Activated CD4-positive, alpha-beta T cell treated with anti-CD3 and anti-CD28 coated beads, Interleukin-2, amount 10 ng/mL, durations not matched to agents 7 days and 5 days (primary cell): ENCODE measurements around the gene ATG2A. TPM values are rescaled to one million over a fixed set of nuclear protein-coding genes. Genes with fewer than 3 reads are reported as not detected.

Experiments used
- CTCF ChIA-PET: fragments of 350-600 bp; sonication (Branson Sonifier 250); formaldehyde crosslinking; loops from one replicate; lab custom pipeline; 2021; ENCODE audit warnings: antibody characterized with exemption; lab: Charles Lee
- POLR2A ChIA-PET: fragments of 350-600 bp; sonication (Branson Sonifier 250); formaldehyde crosslinking; loops from one replicate; lab custom pipeline; 2021; ENCODE audit warnings: antibody characterized with exemption; lab: Charles Lee
- DNase-seq: peaks from one replicate; pipeline ENCODE4 v3.0.0-alpha.2; 2020
- H3K27ac Mint-ChIP-seq: one replicate; pipeline ENCODE4 v1.8.0; 2021; ENCODE audit warnings: mild to moderate bottlenecking, moderate library complexity, mixed read lengths
- H3K27me3 Mint-ChIP-seq: one replicate; pipeline ENCODE4 v1.8.0; 2021; ENCODE audit warnings: mixed read lengths
- H3K36me3 Mint-ChIP-seq: one replicate; pipeline ENCODE4 v1.8.0; 2021; ENCODE audit warnings: low read depth, mixed read lengths
- H3K4me1 Mint-ChIP-seq: one replicate; pipeline ENCODE4 v1.8.0; 2021; ENCODE audit warnings: mixed read lengths
- H3K4me3 Mint-ChIP-seq: one replicate; pipeline ENCODE4 v1.8.0; 2021; ENCODE audit warnings: mild to moderate bottlenecking, moderate library complexity, mixed read lengths
- H3K9me3 Mint-ChIP-seq: one replicate; pipeline ENCODE4 v1.8.0; 2021; ENCODE audit warnings: mixed read lengths
- total RNA-seq, 2 experiments: library from RNA; stranded (reverse); gene quantifications; one replicate each; pipeline ENCODE4 v1.2.3, GENCODE V29; 2021

Gene ATG2A
- total RNA-seq, 2 experiments from 2014 or later: 23.0 to 25.7 TPM

- POLR2A ChIA-PET: no interaction called here
These were observed 46.0 kb downstream of the ATG2A start for GRCh38 chr11:64870893-64871466.

GRCh38 chr11:64870176-64870892 is 46.7 kb downstream of the ATG2A start:
- no peaks in the 10 kb centered on the region for H3K9me3 Mint-ChIP-seq
- H3K27ac Mint-ChIP-seq: peak overlapping the region; percentile 83
- peak overlapping the region; percentile 52 for H3K4me3 Mint-ChIP-seq
- peaks cover 67% of the 10 kb centered on the region for H3K36me3 Mint-ChIP-seq
- peaks cover 86% of the 10 kb centered on the region for H3K4me1 Mint-ChIP-seq
- H3K27me3 Mint-ChIP-seq: no peaks in the 10 kb centered on the region
- no peak for DNase-seq
- ChIA-PET POLR2A (interaction anchor here (0.6 kb wide), 2 partner anchors 108 to 163 kb away, joined by 3 to 5 read pairs; no protein-coding TSS in a partner anchor), CTCF (interaction anchor here (1.5 to 32.1 kb wide), 5 partner anchors 11 to 143 kb away, joined by 3 to 732 read pairs (median 10); partner anchors contain the start of genes ARL2, BATF2, CDC42BPG and EHD1)

More at GRCh38 chr11:64870893-64871466, 46.0 kb downstream of the ATG2A start:
- H3K36me3 Mint-ChIP-seq: peaks cover 67% of the 10 kb centered on the region
- H3K4me3 Mint-ChIP-seq: peak overlapping the region; percentile 62
- peak overlapping the region; percentile 80 for H3K27ac Mint-ChIP-seq
- CTCF ChIA-PET: interaction anchor here (2.7 to 32.1 kb wide), 3 partner anchors 12 to 22 kb away, joined by 10 to 732 read pairs (median 232); partner anchors contain the start of genes CDC42BPG and EHD1
- H3K4me1 Mint-ChIP-seq: peaks cover 86% of the 10 kb centered on the region
- no peak for DNase-seq
- H3K27me3 Mint-ChIP-seq: no peaks in the 10 kb centered on the region
- no peaks in the 10 kb centered on the region for H3K9me3 Mint-ChIP-seq

DNA sequence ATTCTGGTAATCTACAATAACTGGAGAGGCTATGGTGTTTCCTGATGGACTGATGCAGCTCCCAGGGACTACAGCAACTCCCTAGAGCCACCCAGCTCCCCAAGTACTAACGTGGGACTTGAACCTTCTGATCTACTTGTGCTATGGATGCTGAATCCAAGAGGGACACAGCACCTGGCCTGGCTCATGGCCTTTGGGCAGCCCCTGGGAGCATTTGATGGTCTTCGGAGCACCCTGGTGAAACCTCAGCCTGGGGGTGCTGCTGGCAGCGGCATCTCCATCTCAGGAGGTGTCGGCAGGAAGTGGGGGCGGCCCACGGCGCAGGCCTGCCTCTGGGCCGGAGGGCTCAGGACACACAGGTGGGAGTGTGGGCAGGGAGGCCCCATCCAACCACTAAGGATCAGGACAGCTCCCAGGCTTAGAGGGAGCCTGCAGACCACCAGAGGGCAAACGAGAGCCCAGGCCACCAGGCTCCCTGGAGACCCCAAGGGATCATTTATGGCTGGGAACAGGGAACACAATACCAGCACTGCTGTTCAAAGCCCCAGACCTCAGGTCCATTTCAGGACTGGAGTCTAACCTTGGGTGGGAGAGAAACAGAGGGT is 47.3 kb downstream of the ATG2A start:
- peaks cover 86% of the 10 kb centered on the region for H3K4me1 Mint-ChIP-seq
- peak overlapping the region; percentile 62 for H3K4me3 Mint-ChIP-seq
- CTCF ChIA-PET: interaction anchor here (0.6 to 32.1 kb wide), 7 partner anchors 10 to 488 kb away, joined by 3 to 732 read pairs (median 5); partner anchors contain the start of genes ARL2, BATF2, CDC42BPG and EHD1
- no peaks in the 10 kb centered on the region for H3K27me3 Mint-ChIP-seq
- peak overlapping the region; percentile 83 for H3K27ac Mint-ChIP-seq
- POLR2A ChIA-PET: interaction anchor here (0.6 kb wide), 3 partner anchors 26 to 163 kb away, joined by 3 to 5 read pairs (median 3); no protein-coding TSS in a partner anchor
- H3K9me3 Mint-ChIP-seq: no peaks in the 10 kb centered on the region
- peaks cover 64% of the 10 kb centered on the region for H3K36me3 Mint-ChIP-seq
- DNase-seq: no peak

DNA sequence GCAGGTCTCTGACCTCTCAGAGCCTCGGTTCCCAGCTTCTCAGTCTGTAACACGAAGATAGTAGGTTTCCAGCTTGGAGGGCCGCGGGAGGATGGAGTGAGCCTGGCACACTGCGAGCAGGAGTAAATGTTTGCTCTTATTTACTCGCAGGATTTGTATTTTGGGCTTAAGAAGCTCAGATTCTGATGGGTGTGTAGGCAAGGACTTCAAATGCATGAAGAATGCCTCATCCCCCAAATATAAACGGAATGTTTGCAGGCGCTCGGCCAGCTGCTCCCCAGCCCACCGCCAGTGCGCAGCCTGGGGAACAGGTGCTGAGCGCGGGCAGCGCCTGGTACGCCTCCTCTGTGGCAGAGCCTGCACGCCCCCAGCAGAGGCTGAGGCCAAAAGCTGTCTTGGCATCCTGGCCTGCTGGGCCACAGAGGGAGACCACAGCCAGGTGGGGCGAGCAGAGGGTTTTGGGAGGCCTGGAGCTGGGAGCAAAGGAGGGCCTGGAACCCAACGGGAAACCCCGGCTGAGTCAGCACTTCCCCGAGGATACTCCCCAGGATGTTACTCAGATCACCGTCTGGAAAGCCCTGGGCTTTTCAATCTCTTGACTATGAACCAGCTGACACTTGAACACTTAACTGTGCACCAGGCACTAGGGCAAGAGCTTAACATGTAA is 48.0 kb downstream of the ATG2A start:
- H3K9me3 Mint-ChIP-seq: no peaks in the 10 kb centered on the region
- ChIA-PET POLR2A (interaction anchor here (0.6 kb wide), 1 partner anchor 26 kb away, joined by 3 read pairs; no protein-coding TSS in a partner anchor), CTCF (interaction anchor here (0.6 to 32.1 kb wide), 8 partner anchors 10 to 488 kb away, joined by 3 to 732 read pairs (median 4); partner anchors contain the start of genes ARL2, BATF2, CDC42BPG and EHD1)
- H3K27me3 Mint-ChIP-seq: no peaks in the 10 kb centered on the region
- H3K27ac Mint-ChIP-seq: peak overlapping the region; percentile 83
- peaks cover 86% of the 10 kb centered on the region for H3K4me1 Mint-ChIP-seq
- no peak for DNase-seq
- peak overlapping the region; percentile 62 for H3K4me3 Mint-ChIP-seq
- peaks cover 60% of the 10 kb centered on the region for H3K36me3 Mint-ChIP-seq

GRCh38 chr11:64867748-64868462 is 49.1 kb downstream of the ATG2A start:
- Mint-ChIP-seq H3K9me3 (no peaks in the 10 kb centered on the region), H3K27ac (peak overlapping the region; percentile 81), H3K27me3 (no peaks in the 10 kb centered on the region), H3K4me1 (peaks cover 90% of the 10 kb centered on the region), H3K36me3 (peaks cover 54% of the 10 kb centered on the region), H3K4me3 (peak overlapping the region; percentile 47)
- POLR2A ChIA-PET: no interaction called here
- CTCF ChIA-PET: interaction anchor here (1.0 to 32.1 kb wide), 3 partner anchors 18 to 261 kb away, joined by 3 to 732 read pairs (median 232); partner anchors contain the start of genes CDC42BPG and EHD1
- no peak for DNase-seq

DNA sequence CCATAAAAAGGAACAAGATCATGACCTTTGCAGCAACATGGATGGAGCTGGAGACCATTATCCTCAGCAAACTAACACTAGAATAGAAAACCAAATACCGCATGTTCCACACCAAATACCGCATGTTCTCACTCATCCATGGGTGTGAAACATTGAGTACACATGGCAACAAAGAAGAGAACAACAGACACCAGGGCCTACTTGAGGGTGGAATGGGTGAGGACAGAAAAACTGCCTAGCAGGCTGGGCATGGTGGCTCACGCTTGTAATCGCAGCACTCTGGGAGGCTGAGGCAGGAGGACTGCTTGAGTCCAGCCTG is 50.9 kb downstream of the ATG2A start:
- Mint-ChIP-seq H3K4me3 (no peak overlapping the region), H3K9me3 (no peaks in the 10 kb centered on the region), H3K27ac (peak overlapping the region; percentile 98), H3K4me1 (peaks cover 91% of the 10 kb centered on the region), H3K36me3 (peaks cover 54% of the 10 kb centered on the region), H3K27me3 (no peaks in the 10 kb centered on the region)
- DNase-seq: no peak
- CTCF ChIA-PET: interaction anchor here (18.3 to 32.1 kb wide), 2 partner anchors 17 to 20 kb away, joined by 232 to 732 read pairs; partner anchors contain the start of genes CDC42BPG and EHD1
- POLR2A ChIA-PET: no interaction called here

- Mint-ChIP-seq H3K36me3 (peaks cover 56% of the 10 kb centered on the region), H3K9me3 (no peaks in the 10 kb centered on the region), H3K4me1 (peaks cover 91% of the 10 kb centered on the region), H3K27ac (peak overlapping the region; percentile 98), H3K4me3 (peak overlapping the region; percentile 48), H3K27me3 (no peaks in the 10 kb centered on the region)
- POLR2A ChIA-PET: no interaction called here
- CTCF ChIA-PET: interaction anchor here (18.3 to 32.1 kb wide), 2 partner anchors 17 to 21 kb away, joined by 232 to 732 read pairs; partner anchors contain the start of genes CDC42BPG and EHD1
- no peak for DNase-seq
These were observed 51.5 kb downstream of the ATG2A start for GRCh38 chr11:64865286-64866172.

DNA sequence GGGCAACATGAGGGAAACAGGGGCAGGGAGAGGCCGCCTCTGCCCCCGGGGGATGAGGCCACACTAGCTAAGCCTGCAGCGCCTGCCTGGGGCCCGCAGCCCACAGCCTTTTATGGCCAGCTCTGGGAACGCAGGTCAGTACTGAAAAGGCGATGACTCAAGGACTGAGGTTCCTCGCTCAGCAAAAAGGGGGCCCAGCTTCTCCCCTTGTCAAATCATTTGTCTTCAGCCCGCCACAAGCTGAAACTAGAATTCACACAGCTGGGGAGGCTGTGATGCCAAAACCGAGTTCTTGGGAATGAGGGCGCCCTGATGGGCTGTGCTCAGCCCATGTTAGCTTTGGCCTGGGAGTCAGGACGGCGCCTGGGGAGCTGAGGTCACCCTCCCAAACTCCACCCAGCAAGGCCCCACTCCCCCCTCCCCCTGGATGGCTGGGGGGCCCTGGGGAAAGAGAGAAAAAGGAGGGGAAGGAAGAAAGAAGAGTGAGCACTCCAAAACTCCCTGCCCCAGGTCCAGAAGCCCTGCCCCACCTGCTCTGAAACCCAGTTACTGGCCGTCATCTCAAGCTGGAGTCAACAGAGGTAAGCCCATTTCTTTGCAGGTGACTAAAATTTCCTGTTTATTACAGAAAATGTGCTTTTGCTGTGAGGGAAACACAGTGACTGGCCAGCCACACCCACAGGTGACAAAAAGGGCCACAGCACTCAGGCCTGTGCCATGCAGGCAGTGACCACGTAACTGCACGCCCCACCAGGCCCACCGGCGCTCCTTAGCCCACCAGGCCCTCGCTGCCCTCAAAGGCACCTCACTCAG is 52.3 kb downstream of the ATG2A start:
- ChIA-PET CTCF (interaction anchor here (0.6 to 32.1 kb wide), 5 partner anchors 16 to 847 kb away, joined by 3 to 732 read pairs (median 3); partner anchors contain the start of genes CDC42BPG and EHD1), POLR2A (interaction anchor here (0.9 kb wide), 1 partner anchor 13 kb away, joined by 4 read pairs; no protein-coding TSS in a partner anchor)
- peak overlapping the region; percentile 98 for H3K27ac Mint-ChIP-seq
- H3K36me3 Mint-ChIP-seq: peaks cover 59% of the 10 kb centered on the region
- DNase-seq: no peak
- H3K9me3 Mint-ChIP-seq: no peaks in the 10 kb centered on the region
- H3K4me1 Mint-ChIP-seq: peaks cover 92% of the 10 kb centered on the region
- peak overlapping the region; percentile 48 for H3K4me3 Mint-ChIP-seq
- no peaks in the 10 kb centered on the region for H3K27me3 Mint-ChIP-seq

GRCh38 chr11:64864135-64864472 is 52.9 kb downstream of the ATG2A start:
- no peaks in the 10 kb centered on the region for H3K27me3 Mint-ChIP-seq
- H3K4me1 Mint-ChIP-seq: peaks cover 92% of the 10 kb centered on the region
- DNase-seq: no peak
- peaks cover 60% of the 10 kb centered on the region for H3K36me3 Mint-ChIP-seq
- H3K27ac Mint-ChIP-seq: peak overlapping the region; percentile 98
- H3K9me3 Mint-ChIP-seq: no peaks in the 10 kb centered on the region
- ChIA-PET CTCF (interaction anchor here (0.6 to 32.1 kb wide), 5 partner anchors 15 to 847 kb away, joined by 3 to 732 read pairs (median 3); partner anchors contain the start of genes CDC42BPG and EHD1), POLR2A (interaction anchor here (0.9 kb wide), 1 partner anchor 14 kb away, joined by 4 read pairs; no protein-coding TSS in a partner anchor)
- H3K4me3 Mint-ChIP-seq: peak overlapping the region; percentile 48
